Heart left ventricle (tissue), 13 donors: ENCODE data around the gene PEPD.

Source experiments
- CTCF ChIP-seq, 12 donors: fragments of 200-600 bp; sonication (generic) in 4 of 12; IDR thresholded peaks; one replicate each; pipeline versions ENCODE4 v1.5.0 to v1.8.0; 2018 to 2022; ENCODE audit warnings: antibody characterized with exemption in 12 of 12, mild to moderate bottlenecking in 5 of 12
- POLR2A ChIP-seq, 2 donors: fragments of 450-650 bp; IDR thresholded peaks; one replicate each; pipeline ENCODE4 v1.6.1; 2017; ENCODE audit warnings: antibody characterized with exemption in 2 of 2, mild to moderate bottlenecking in 2 of 2, moderate library complexity in 2 of 2
- donor health status: ischemic (EF 13 %, LVEDD 7.1; RV severe dilation, severe dysfunction).
- donor health status: DM: no; HTN: yes; CAD: no.
- donor health status: DM: no; HTN: no; CAD: no.
- donor health status: ischemic (EF 25% LVEDD 6.9; RV normal size, moderate dysfunction).
- donor health status: ischemic (EF 25% LVEDD 5.7; RV mildly dilated, moderate dysfunction).
- donor health status: ischemic (EF 35%, LVEDD 5.7; RV mildly dilated, moderate dysfunction).
- donor health status: nonischemic (EF 11% LVEDD 7.7; RV severe dilation, severe dysfunction).
- donor health status: DM: yes; HTN: yes; CAD: no.
- donor health status: PGD.
- donor health status: ischemic (EF 29% LVEDD 5.4; RV normal size, mild dysfunction).
- donor health status: nonischemic (EF 23%, LVEDD 6.1; RV moderate dilation, normal function).

GRCh38 chr19:33519416-33519815 is 2.2 kb downstream of the PEPD start:
- TF ChIP-seq CTCF (IDR thresholded peaks at IDR 0.05) (no peak), POLR2A (IDR thresholded peaks at IDR 0.05) (no peak)
